ENCODE results near the gene TMC7. TPM values are rescaled to one million over a fixed set of nuclear protein-coding genes. Genes with fewer than 3 reads are reported as not detected.

TMC7 gene
- total and polyA plus RNA-seq, 2 of the 13 experiments (the other 11 are each of a cell fraction or from before 2014, with no cell fraction given): 1.2 to 5.1 TPM

GRCh38 chr16:19108409-19109287, 124.9 kb downstream of the TMC7 start (continued):
- TF ChIP-seq ZNF607 (CRISPR knock-in tag; IDR thresholded peaks at IDR 0.05; ENCODE audit: borderline replicate concordance) (no peak; the same call in 1 of the 2 replicates), TBL1XR1 (IDR thresholded peaks at IDR 0.05; ENCODE audit: borderline replicate concordance, low read length, partially characterized antibody) (peak; percentile 32), GATAD2A (CRISPR knock-in tag; IDR thresholded peaks at IDR 0.05) (peak; percentile 65; the same call in 1 of the 2 replicates), PRMT3 (CRISPR knock-in tag; IDR thresholded peaks at IDR 0.05; ENCODE audit: borderline replicate concordance, low read depth) (peak; percentile 62; the same call in 1 of the 2 replicates), ZNF280B (CRISPR knock-in tag; IDR thresholded peaks at IDR 0.05; ENCODE audit: borderline replicate concordance) (no peak), ZIK1 (CRISPR knock-in tag; IDR thresholded peaks at IDR 0.05; ENCODE audit: borderline replicate concordance, low read depth) (no peak; the same call in 1 of the 2 replicates), GABPB1 (CRISPR knock-in tag; IDR thresholded peaks at IDR 0.05) (peak; percentile 34), TGIF2 (CRISPR knock-in tag; IDR thresholded peaks at IDR 0.05) (no peak), FOSL2 (CRISPR knock-in tag; IDR thresholded peaks at IDR 0.05) (peak; percentile 5; the same call in 1 of the 2 replicates), GFI1 (CRISPR knock-in tag; IDR thresholded peaks at IDR 0.05; ENCODE audit: borderline replicate concordance) (0 out of 2 replicates have a peak, but pooled peaks have one; percentile 8), ZNF326 (CRISPR knock-in tag; IDR thresholded peaks at IDR 0.05; ENCODE audit: borderline replicate concordance) (no peak), ZNF775 (CRISPR knock-in tag; IDR thresholded peaks at IDR 0.05; ENCODE audit: borderline replicate concordance) (no peak), DR1 (CRISPR knock-in tag; IDR thresholded peaks at IDR 0.05) (no peak), ZSCAN12 (CRISPR knock-in tag; IDR thresholded peaks at IDR 0.05) (no peak), NCOR1 (IDR thresholded peaks at IDR 0.05; ENCODE audit: borderline replicate concordance, low read length) (peak; percentile 84; the same call in 1 of the 2 replicates), ZNF136 (CRISPR knock-in tag; IDR thresholded peaks at IDR 0.05; ENCODE audit: low read depth) (no peak), RNF219 (CRISPR knock-in tag; IDR thresholded peaks at IDR 0.05) (no peak), FOXP1 (IDR thresholded peaks at IDR 0.05) (no peak), FOXP1 (CRISPR knock-in tag; IDR thresholded peaks at IDR 0.05) (peak; percentile 62), ZNF34 (CRISPR knock-in tag; IDR thresholded peaks at IDR 0.05; ENCODE audit: borderline replicate concordance) (no peak), HDAC2 (CRISPR knock-in tag; IDR thresholded peaks at IDR 0.05) (peak; percentile 33; the same call in 1 of the 2 replicates), ATF7 (IDR thresholded peaks at IDR 0.05) (peak; percentile 86), ATF7 (CRISPR knock-in tag; IDR thresholded peaks at IDR 0.05) (no peak; the same call in none of the 2 replicates)
- TF ChIP-seq, protein P1, sequence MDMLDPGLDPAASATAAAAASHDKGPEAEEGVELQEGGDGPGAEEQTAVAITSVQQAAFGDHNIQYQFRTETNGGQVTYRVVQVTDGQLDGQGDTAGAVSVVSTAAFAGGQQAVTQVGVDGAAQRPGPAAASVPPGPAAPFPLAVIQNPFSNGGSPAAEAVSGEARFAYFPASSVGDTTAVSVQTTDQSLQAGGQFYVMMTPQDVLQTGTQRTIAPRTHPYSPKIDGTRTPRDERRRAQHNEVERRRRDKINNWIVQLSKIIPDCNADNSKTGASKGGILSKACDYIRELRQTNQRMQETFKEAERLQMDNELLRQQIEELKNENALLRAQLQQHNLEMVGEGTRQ (IDR thresholded peaks at IDR 0.05; ENCODE audit: low read depth, low read length): no peak
- TF ChIP-seq, protein P1 (CRISPR knock-in tag; IDR thresholded peaks at IDR 0.05; ENCODE audit: borderline replicate concordance): peak; percentile 24; the same call in 1 of the 2 replicates
